PFSK-1 (cell line): Measurements from ENCODE around the gene SNX24.

Experiments
- FOXP2 ChIP-seq: optimal IDR thresholded peaks from 2 replicates; pipeline ENCODE3; 2011; ENCODE audit warnings: borderline replicate concordance, control low read depth, inconsistent platforms; ENCODE audit not compliant: insufficient read depth; ENCODE audit errors: extremely low read length, extremely low read depth
- POLR2AphosphoS5 ChIP-seq: IDR thresholded peaks from 2 replicates; pipeline ENCODE4 v1.6.1; 2012; ENCODE audit warnings: low read depth, mild to moderate bottlenecking, control low read depth, low read length, moderate library complexity
- SIN3A ChIP-seq: IDR thresholded peaks from 2 replicates; pipeline ENCODE4 v1.6.1; 2012; ENCODE audit warnings: mild to moderate bottlenecking, low read length, moderate library complexity, borderline replicate concordance; ENCODE audit not compliant: insufficient read depth
- TAF1 ChIP-seq: IDR thresholded peaks from 2 replicates; pipeline ENCODE4 v1.6.1; 2012; ENCODE audit warnings: low read length, control low read depth, borderline replicate concordance; ENCODE audit not compliant: insufficient read depth
- TF ChIP-seq, protein P1 (sequence below), 2 experiments: IDR thresholded peaks; 2 replicates each; pipeline versions ENCODE4 v1.6.1 to v1.8.0; 2011 to 2012; ENCODE audit warnings: low read depth in 2 of 2, low read length in 2 of 2, control low read depth in 1 of 2, inconsistent platforms in 1 of 2, mild to moderate bottlenecking in 1 of 2, moderate library complexity in 1 of 2; ENCODE audit not compliant: insufficient read depth in 1 of 2

The SNX24 gene

DNA sequence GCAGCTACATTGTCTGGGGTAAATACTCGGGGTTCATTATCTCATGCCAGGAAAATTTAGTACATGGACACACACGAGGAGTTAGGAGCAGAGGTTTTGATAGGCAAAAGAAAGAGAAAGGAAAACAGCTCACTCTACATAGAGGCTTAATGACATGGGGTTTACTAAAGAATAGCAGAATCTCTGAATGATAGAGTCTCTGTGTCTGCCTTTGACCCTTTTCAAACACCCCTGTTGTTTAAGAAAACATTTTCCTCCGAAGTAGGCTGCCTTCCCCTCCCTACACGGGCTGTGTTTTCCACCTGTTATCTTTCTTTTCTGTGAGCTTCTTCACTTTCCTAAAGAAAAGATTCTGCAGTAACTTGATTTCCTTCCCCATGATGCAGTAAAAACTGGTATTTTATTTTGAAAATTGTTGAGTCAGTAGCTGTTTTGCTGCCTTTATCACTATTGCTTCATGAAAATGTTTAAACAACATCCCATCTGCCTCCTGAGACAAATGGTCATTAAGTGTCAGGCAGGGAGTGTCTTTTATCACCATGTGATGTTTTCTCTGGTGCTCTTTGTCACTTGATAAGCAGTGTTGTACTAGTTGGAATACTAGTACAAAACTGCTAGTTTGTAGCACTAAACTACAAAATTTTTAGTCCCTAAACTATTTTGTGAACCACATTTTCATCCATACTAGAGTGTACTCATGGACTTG is 114.5 kb downstream of the SNX24 start:
- TF ChIP-seq POLR2AphosphoS5, result no peak
- no peak for TF ChIP-seq TAF1

DNA sequence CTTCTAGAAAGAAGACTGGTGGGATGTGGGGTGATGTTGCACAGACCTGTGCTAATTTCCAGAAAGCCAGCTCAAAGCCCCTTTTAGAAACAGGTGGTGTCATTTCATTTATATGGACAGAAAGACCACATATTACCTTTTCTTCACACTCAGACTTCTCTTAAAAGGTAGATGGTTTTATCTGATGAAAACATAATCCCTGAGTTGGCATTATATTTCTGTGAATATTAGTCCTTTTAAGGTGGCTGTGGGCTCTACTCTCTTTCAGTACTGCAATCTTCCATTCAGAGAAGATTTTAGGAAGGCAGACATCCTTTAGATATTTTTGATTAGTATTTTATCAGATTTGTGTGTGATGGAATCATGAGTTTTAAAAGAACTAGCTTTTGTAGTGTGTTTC is 117.9 kb downstream of the SNX24 start:
- TF ChIP-seq FOXP2, result no peak
- TF ChIP-seq SIN3A, result no peak
- TF ChIP-seq POLR2AphosphoS5, result no peak

GRCh38 chr5:122965111-122965510 is 119.7 kb downstream of the SNX24 start:
- no peak for TF ChIP-seq TAF1

DNA sequence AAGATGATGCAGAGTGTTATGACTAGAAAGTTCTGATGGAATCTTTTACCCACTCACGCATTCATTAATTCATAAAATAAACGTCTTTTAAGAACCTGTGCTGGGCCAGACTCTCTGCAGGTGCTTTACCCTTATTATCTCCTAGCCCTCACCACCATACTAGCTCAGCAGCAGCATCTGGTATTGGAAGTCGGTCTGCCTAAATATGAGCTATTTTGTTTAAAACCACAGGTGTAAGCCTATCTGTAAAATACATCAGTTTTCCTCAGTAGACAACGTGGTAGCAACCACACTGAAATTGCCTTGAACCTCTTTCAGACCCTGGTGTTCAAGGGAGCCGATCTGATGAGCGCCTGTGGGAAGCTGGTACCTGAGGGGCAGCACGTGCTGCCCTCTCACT is 121.7 kb downstream of the SNX24 start:
- TF ChIP-seq, protein P1, sequence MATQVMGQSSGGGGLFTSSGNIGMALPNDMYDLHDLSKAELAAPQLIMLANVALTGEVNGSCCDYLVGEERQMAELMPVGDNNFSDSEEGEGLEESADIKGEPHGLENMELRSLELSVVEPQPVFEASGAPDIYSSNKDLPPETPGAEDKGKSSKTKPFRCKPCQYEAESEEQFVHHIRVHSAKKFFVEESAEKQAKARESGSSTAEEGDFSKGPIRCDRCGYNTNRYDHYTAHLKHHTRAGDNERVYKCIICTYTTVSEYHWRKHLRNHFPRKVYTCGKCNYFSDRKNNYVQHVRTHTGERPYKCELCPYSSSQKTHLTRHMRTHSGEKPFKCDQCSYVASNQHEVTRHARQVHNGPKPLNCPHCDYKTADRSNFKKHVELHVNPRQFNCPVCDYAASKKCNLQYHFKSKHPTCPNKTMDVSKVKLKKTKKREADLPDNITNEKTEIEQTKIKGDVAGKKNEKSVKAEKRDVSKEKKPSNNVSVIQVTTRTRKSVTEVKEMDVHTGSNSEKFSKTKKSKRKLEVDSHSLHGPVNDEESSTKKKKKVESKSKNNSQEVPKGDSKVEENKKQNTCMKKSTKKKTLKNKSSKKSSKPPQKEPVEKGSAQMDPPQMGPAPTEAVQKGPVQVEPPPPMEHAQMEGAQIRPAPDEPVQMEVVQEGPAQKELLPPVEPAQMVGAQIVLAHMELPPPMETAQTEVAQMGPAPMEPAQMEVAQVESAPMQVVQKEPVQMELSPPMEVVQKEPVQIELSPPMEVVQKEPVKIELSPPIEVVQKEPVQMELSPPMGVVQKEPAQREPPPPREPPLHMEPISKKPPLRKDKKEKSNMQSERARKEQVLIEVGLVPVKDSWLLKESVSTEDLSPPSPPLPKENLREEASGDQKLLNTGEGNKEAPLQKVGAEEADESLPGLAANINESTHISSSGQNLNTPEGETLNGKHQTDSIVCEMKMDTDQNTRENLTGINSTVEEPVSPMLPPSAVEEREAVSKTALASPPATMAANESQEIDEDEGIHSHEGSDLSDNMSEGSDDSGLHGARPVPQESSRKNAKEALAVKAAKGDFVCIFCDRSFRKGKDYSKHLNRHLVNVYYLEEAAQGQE (IDR thresholded peaks at IDR 0.05; ENCODE audit: insufficient read depth in 1 of 2, low read depth in 2 of 2, low read length in 2 of 2), result no peak

- no peak for TF ChIP-seq FOXP2
- TF ChIP-seq, protein P1 (IDR thresholded peaks at IDR 0.05; ENCODE audit: insufficient read depth in 1 of 2, low read depth in 2 of 2, low read length in 2 of 2), result no peak
- TF ChIP-seq POLR2AphosphoS5, result no peak
Measured at GRCh38 chr5:122967625-122968024, 122.2 kb downstream of the SNX24 start.

GRCh38 chr5:122971333-122971732 is 125.9 kb downstream of the SNX24 start:
- TF ChIP-seq FOXP2, result no peak
- TF ChIP-seq, protein P1 (IDR thresholded peaks at IDR 0.05; ENCODE audit: insufficient read depth in 1 of 2, low read depth in 2 of 2, low read length in 2 of 2), result no peak
- TF ChIP-seq SIN3A, result no peak
- no peak for TF ChIP-seq POLR2AphosphoS5
- TF ChIP-seq TAF1, result no peak

DNA sequence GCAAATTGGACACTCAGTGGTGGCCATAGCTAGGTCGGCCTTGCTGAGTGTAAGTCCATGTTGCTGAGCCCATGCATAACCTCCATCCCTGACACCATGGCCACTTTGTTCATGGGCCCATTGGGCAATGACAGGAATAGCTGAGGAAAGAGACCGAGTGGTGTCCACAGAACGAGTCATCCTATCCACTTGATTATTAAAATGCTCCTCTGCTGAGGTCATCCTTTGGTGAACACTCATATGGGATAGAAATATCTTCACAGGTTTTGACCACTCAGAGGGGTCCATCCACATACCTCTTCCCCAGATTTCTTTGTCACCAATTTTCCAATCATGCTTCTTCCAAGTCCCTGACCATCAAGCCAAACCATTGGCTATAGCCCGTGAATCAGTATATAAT is 127.5 kb downstream of the SNX24 start:
- TF ChIP-seq FOXP2 (no peak), TAF1 (no peak), SIN3A (no peak), POLR2AphosphoS5 (no peak)
- TF ChIP-seq, protein P1 (IDR thresholded peaks at IDR 0.05; ENCODE audit: insufficient read depth in 1 of 2, low read depth in 2 of 2, low read length in 2 of 2), result no peak
